H1 (cell line): ENCODE measurements around the gene CMYA5. TPM values are rescaled to one million over a fixed set of nuclear protein-coding genes. Genes with fewer than 3 reads are reported as not detected.

Source experiments
- CTCF ChIA-PET: fragments of 300-600 bp; sonication (Branson Sonifier 250); formaldehyde crosslinking; loops from one replicate; lab custom pipeline; 2021; ENCODE audit not compliant: partially characterized antibody; lab: Charles Lee
- POLR2A ChIA-PET: fragments of 300-600 bp; sonication (Branson Sonifier 250); formaldehyde crosslinking; loops from one replicate; lab custom pipeline; 2021; ENCODE audit warnings: inconsistent platforms; ENCODE audit not compliant: partially characterized antibody; lab: Charles Lee
- DNase-seq, 2 experiments: peaks; one replicate each; pipeline versions ENCODE4 v3.0.0 to v3.0.0-alpha.2; 2010 to 2022; ENCODE audit warnings: low spot score in 2 of 2, low read depth in 1 of 2, mixed read lengths in 1 of 2
- FAIRE-seq: peaks from 2 replicates; lab custom pipeline; 2011; peaks lifted over from hg19 to GRCh38; lab: Jason Lieb, UNC
- H2AFZ ChIP-seq: 2 replicates; pipeline ENCODE4 v1.8.1; 2012; ENCODE audit warnings: low read length, inconsistent platforms
- H2AK5ac ChIP-seq: 2 replicates; pipeline ENCODE4 v1.6.1; 2013; ENCODE audit warnings: low read depth, low read length
- H2BK120ac ChIP-seq: replicated peaks from 2 replicates; pipeline ENCODE3; 2013; ENCODE audit warnings: low read depth, low read length, inconsistent platforms
- H2BK12ac ChIP-seq: 2 replicates; pipeline ENCODE4 v1.6.1; 2013; ENCODE audit warnings: low read depth, low read length
- H2BK15ac ChIP-seq: 2 replicates; pipeline ENCODE4 v1.6.1; 2013; ENCODE audit warnings: low read length
- H2BK20ac ChIP-seq: 2 replicates; pipeline ENCODE4 v1.6.1; 2013; ENCODE audit warnings: low read length
- H2BK5ac ChIP-seq: 2 replicates; pipeline ENCODE4 v1.6.1; 2013; ENCODE audit warnings: low read depth, low read length
- H3K14ac ChIP-seq: 2 replicates; pipeline ENCODE4 v1.6.1; 2013; ENCODE audit warnings: inconsistent platforms; ENCODE audit not compliant: insufficient read length
- H3K18ac ChIP-seq: 2 replicates; pipeline ENCODE4 v1.6.1; 2013; ENCODE audit warnings: low read length; ENCODE audit errors: extremely low read depth
- H3K23ac ChIP-seq: 2 replicates; pipeline ENCODE4 v1.6.1; 2013; ENCODE audit warnings: inconsistent platforms; ENCODE audit not compliant: insufficient read length
- H3K23me2 ChIP-seq: 2 replicates; pipeline ENCODE4 v1.6.1; 2013; ENCODE audit warnings: low read depth, low read length
- H3K27ac ChIP-seq: 2 replicates; pipeline ENCODE4 v1.6.1; 2011; ENCODE audit warnings: low read depth, low read length, inconsistent platforms
- H3K27me3 ChIP-seq, 4 experiments: replicated peaks in 1 of 4; 1 replicate in 1 of 4; 2 replicates in 3 of 4; pipeline versions ENCODE4 v1.6.1 to v1.8.1; 2011 to 2013; ENCODE audit warnings: low read length in 3 of 4, mild to moderate bottlenecking in 3 of 4, inconsistent platforms in 2 of 4, mixed read lengths in 2 of 4, moderate library complexity in 1 of 4; ENCODE audit not compliant: control insufficient read depth in 3 of 4, insufficient read depth in 3 of 4; ENCODE audit errors: extremely low read depth in 1 of 4
- H3K36me3 ChIP-seq, 4 experiments: 2 replicates each; pipeline versions ENCODE4 v1.6.1 to v1.8.1; 2011 to 2013; ENCODE audit warnings: mild to moderate bottlenecking in 4 of 4, low read length in 3 of 4, moderate library complexity in 2 of 4, control low read depth in 1 of 4, inconsistent platforms in 1 of 4; ENCODE audit not compliant: insufficient read depth in 4 of 4, control insufficient read depth in 2 of 4
- H3K4ac ChIP-seq: replicated peaks from 2 replicates; pipeline ENCODE3; 2013; ENCODE audit warnings: low read length, low read depth, mixed read lengths, inconsistent platforms; ENCODE audit not compliant: insufficient read length
- H3K4me1 ChIP-seq, 4 experiments: replicated peaks in 1 of 4; 1 replicate in 1 of 4; 2 replicates in 3 of 4; pipeline versions ENCODE4 v1.6.1 to v1.8.1; 2011 to 2013; ENCODE audit warnings: low read length in 3 of 4, inconsistent platforms in 2 of 4, mixed read lengths in 1 of 4; ENCODE audit not compliant: insufficient read depth in 4 of 4, control insufficient read depth in 3 of 4
- H3K4me2 ChIP-seq, 2 experiments: 2 replicates each; pipeline versions ENCODE4 v1.6.1 to v1.8.1; 2011 to 2013; ENCODE audit warnings: low read depth in 2 of 2, low read length in 2 of 2, control low read depth in 1 of 2, inconsistent platforms in 1 of 2, mild to moderate bottlenecking in 1 of 2; ENCODE audit not compliant: insufficient read depth in 1 of 2
- H3K4me3 ChIP-seq, 4 experiments: fragments of 200-600, 300-600 bp in 1 of 4; sonication (generic), shearing (Covaris generic), sonication (Bioruptor Twin) in 1 of 4; 2 replicates each; pipeline versions ENCODE4 v1.5.1 to v1.8.1; 2011 to 2016; ENCODE audit warnings: low read length in 4 of 4, low read depth in 3 of 4, control low read depth in 2 of 4, inconsistent platforms in 2 of 4, mild to moderate bottlenecking in 2 of 4, mixed read lengths in 1 of 4, moderate library complexity in 1 of 4; ENCODE audit not compliant: insufficient read depth in 2 of 4; ENCODE audit errors: extremely low read depth in 1 of 4
- H3K56ac ChIP-seq: replicated peaks from 2 replicates; pipeline ENCODE3; 2013; ENCODE audit warnings: low read depth, mild to moderate bottlenecking, mixed read lengths, low read length, inconsistent platforms; ENCODE audit not compliant: insufficient read length
- H3K79me1 ChIP-seq: 2 replicates; pipeline ENCODE4 v1.6.1; 2013; ENCODE audit warnings: low read depth, low read length, control low read depth
- H3K79me2 ChIP-seq, 2 experiments: 2 replicates each; pipeline versions ENCODE4 v1.6.1 to v1.8.1; 2012 to 2013; ENCODE audit warnings: low read length in 2 of 2, mild to moderate bottlenecking in 2 of 2, inconsistent platforms in 1 of 2; ENCODE audit not compliant: insufficient read depth in 2 of 2, control insufficient read depth in 1 of 2
- H3K9ac ChIP-seq, 4 experiments: replicated peaks in 1 of 4; 1 replicate in 1 of 4; 2 replicates in 3 of 4; pipeline versions ENCODE4 v1.6.1 to v1.8.1; 2011 to 2013; ENCODE audit warnings: low read depth in 3 of 4, low read length in 3 of 4, control low read depth in 2 of 4, mild to moderate bottlenecking in 2 of 4, moderate library complexity in 2 of 4, inconsistent platforms in 1 of 4; ENCODE audit errors: extremely low read depth in 1 of 4
- H3K9me3 ChIP-seq, 2 experiments: 2 replicates each; pipeline versions ENCODE4 v1.6.1 to v1.8.1; 2012 to 2013; ENCODE audit warnings: mild to moderate bottlenecking in 2 of 2, moderate library complexity in 2 of 2, control low read depth in 1 of 2, inconsistent platforms in 1 of 2, low read depth in 1 of 2, low read length in 1 of 2, mixed read lengths in 1 of 2; ENCODE audit not compliant: insufficient read depth in 2 of 2
- H4K20me1 ChIP-seq, 2 experiments: replicated peaks in 1 of 2; 2 replicates each; pipeline versions ENCODE3 to v1.8.1; 2011 to 2013; ENCODE audit warnings: inconsistent platforms in 2 of 2, low read length in 2 of 2, mild to moderate bottlenecking in 1 of 2; ENCODE audit not compliant: insufficient read depth in 2 of 2, control insufficient read depth in 1 of 2
- H4K5ac ChIP-seq: 2 replicates; pipeline ENCODE4 v1.6.1; 2013; ENCODE audit warnings: low read length, low read depth, mixed read lengths, inconsistent platforms; ENCODE audit not compliant: insufficient read length
- H4K8ac ChIP-seq: 2 replicates; pipeline ENCODE4 v1.8.0; 2013; ENCODE audit warnings: mild to moderate bottlenecking, moderate library complexity, low read length, inconsistent platforms; ENCODE audit not compliant: insufficient read depth; ENCODE audit errors: extremely low read depth
- H4K91ac ChIP-seq: replicated peaks from 2 replicates; pipeline ENCODE3; 2013; ENCODE audit warnings: low read length, mixed read lengths, inconsistent platforms; ENCODE audit not compliant: insufficient read length
- BRCA1 ChIP-seq: IDR thresholded peaks from 2 replicates; pipeline ENCODE4 v1.6.1; 2012; ENCODE audit warnings: low read depth, low read length, improper control_type of control experiment
- EGR1 ChIP-seq: IDR thresholded peaks from 2 replicates; pipeline ENCODE4 v1.6.1; 2011; ENCODE audit warnings: low read depth, low read length, borderline replicate concordance
- EP300 ChIP-seq, 2 experiments: IDR thresholded peaks; 1 replicate in 1 of 2; 2 replicates in 1 of 2; pipeline ENCODE4 v1.6.1; 2011 to 2012; ENCODE audit warnings: low read depth in 2 of 2, low read length in 2 of 2, mild to moderate bottlenecking in 2 of 2, borderline replicate concordance in 1 of 2, inconsistent platforms in 1 of 2, moderate library complexity in 1 of 2
- EZH2 ChIP-seq: fragments of 200-600 bp; sonication (generic); IDR thresholded peaks from 2 replicates; pipeline ENCODE4 v1.7.1; 2012; ENCODE audit warnings: low read depth, mild to moderate bottlenecking, moderate library complexity, low read length, inconsistent platforms; ENCODE audit not compliant: severe bottlenecking
- JUN ChIP-seq: IDR thresholded peaks from 2 replicates; pipeline ENCODE4 v1.6.1; 2011; ENCODE audit warnings: low read depth, mild to moderate bottlenecking, improper control_type of control experiment, low read length
- KDM5A ChIP-seq: fragments of 200-600 bp; IDR thresholded peaks from 2 replicates; pipeline ENCODE4 v1.7.1; 2012; ENCODE audit warnings: mild to moderate bottlenecking, low read length, inconsistent platforms, mixed read lengths
- MAFK ChIP-seq: IDR thresholded peaks from 2 replicates; pipeline ENCODE4 v1.6.1; 2012; ENCODE audit warnings: low read depth, mild to moderate bottlenecking, improper control_type of control experiment, low read length
- POLR2A ChIP-seq, 2 experiments: IDR thresholded peaks; 1 replicate in 1 of 2; 2 replicates in 1 of 2; pipeline ENCODE4 v1.6.1; 2011; ENCODE audit warnings: low read depth in 2 of 2, low read length in 2 of 2, mild to moderate bottlenecking in 2 of 2; ENCODE audit errors: control extremely low read depth in 1 of 2
- RFX5 ChIP-seq: IDR thresholded peaks from 2 replicates; pipeline ENCODE4 v1.6.1; 2011; ENCODE audit warnings: low read depth, low read length, improper control_type of control experiment, borderline replicate concordance
- SRF ChIP-seq: IDR thresholded peaks from 2 replicates; pipeline ENCODE4 v1.6.1; 2011; ENCODE audit warnings: mild to moderate bottlenecking, low read depth, low read length, moderate library complexity
- TCF12 ChIP-seq: IDR thresholded peaks from 2 replicates; pipeline ENCODE4 v1.6.1; 2011; ENCODE audit warnings: low read depth, mild to moderate bottlenecking, low read length
- ZNF274 ChIP-seq: IDR thresholded peaks from 2 replicates; pipeline ENCODE4 v1.7.0; 2012; ENCODE audit warnings: low read length, borderline replicate concordance; ENCODE audit errors: extremely low read depth
- WGBS, 2 experiments: shearing (Covaris generic) in 1 of 2; methylation state at CpG; one replicate each; pipeline versions ENCODE4 v1.1.6 to v1.1.7; 2013 to 2015; ENCODE audit warnings: low lambda C conversion rate in 2 of 2, mixed read lengths in 2 of 2, inconsistent platforms in 1 of 2, low coverage in 1 of 2, missing lambda C conversion rate in 1 of 2; ENCODE audit not compliant: insufficient replicate concordance in 2 of 2, insufficient coverage in 1 of 2, insufficient read length in 1 of 2; ENCODE audit errors: extremely low coverage in 1 of 2, missing lambda C conversion rate in 1 of 2; 5-methylcytosine and 5-hydroxymethylcytosine counted together
- polyA plus RNA-seq, 7 experiments: library from polyadenylated mRNA; depleted of rRNA in 3 of 7; stranded (reverse) in 5 of 7; unstranded in 2 of 7; fragments of >200 nt in 5 of 7; fragments of 200-250 nt in 2 of 7; gene quantifications; 1 replicate in 5 of 7; 2 replicates in 1 of 7; 4 replicates in 1 of 7; pipeline versions ENCODE4 v1.2.1 to v1.2.3, GENCODE V29; 2011 to 2013; ENCODE audit warnings: missing spikeins in 2 of 7, mixed read lengths in 2 of 7
- total RNA-seq: library from RNA; stranded (reverse); fragmentation: NEBNext Ultra II Directional; extraction: Animal tissue kit (Norgen Biotek cat#: 25700); gene quantifications from 2 replicates; pipeline ENCODE4 v1.2.1, GENCODE V29; 2021
- TF ChIP-seq, protein P1 (sequence below): IDR thresholded peaks from 2 replicates; pipeline ENCODE4 v1.6.1; 2012; ENCODE audit warnings: inconsistent platforms
- TF ChIP-seq, protein P2 (sequence below): IDR thresholded peaks from 2 replicates; pipeline ENCODE4 v1.6.1; 2012; ENCODE audit warnings: low read length, inconsistent platforms

CMYA5 gene
- total and polyA plus RNA-seq, 2 of the 8 experiments (the other 6 are each of a cell fraction or from before 2014, with no cell fraction given), result 0.88 to 0.95 TPM

DNA sequence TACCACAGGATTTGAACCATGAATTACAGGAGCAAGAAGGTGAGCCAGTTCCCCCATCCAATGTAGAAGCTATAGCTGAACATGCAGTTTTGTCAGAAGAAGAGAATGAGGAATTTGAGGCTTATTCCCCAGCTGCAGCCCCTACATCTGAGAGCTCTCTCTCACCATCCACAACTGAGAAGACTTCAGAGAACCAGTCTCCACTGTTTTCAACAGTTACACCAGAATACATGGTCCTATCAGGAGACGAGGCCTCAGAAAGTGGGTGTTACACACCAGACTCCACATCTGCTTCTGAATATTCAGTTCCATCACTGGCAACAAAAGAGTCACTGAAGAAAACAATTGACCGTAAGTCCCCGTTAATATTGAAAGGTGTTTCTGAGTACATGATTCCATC is 40.9 kb downstream of the CMYA5 start:
- Histone ChIP-seq H2AK5ac (no peak overlapping the region), H3K23me2 (no peaks in the 10 kb centered on the region), H3K36me3 (no peaks in the 10 kb centered on the region), H3K4me3 (no peak overlapping the region), H3K79me1 (no peaks in the 10 kb centered on the region), H3K14ac (no peak overlapping the region), H2BK12ac (no peak overlapping the region), H4K91ac (no peak overlapping the region), H3K4me2 (no peak overlapping the region), H4K20me1 (no peaks in the 10 kb centered on the region), H2BK15ac (no peak overlapping the region), H3K4ac (no peak overlapping the region), H2BK5ac (no peak overlapping the region), H4K8ac (no peak overlapping the region), H2BK20ac (no peak overlapping the region), H3K4me1 (no peaks in the 10 kb centered on the region), H2AFZ (no peak overlapping the region), H3K9ac (no peak overlapping the region), H3K79me2 (no peaks in the 10 kb centered on the region), H3K9me3 (no peaks in the 10 kb centered on the region), H3K27me3 (no peaks in the 10 kb centered on the region), H3K23ac (no peak overlapping the region), H3K18ac (no peak overlapping the region), H4K5ac (no peak overlapping the region), H3K27ac (no peak overlapping the region), H3K56ac (no peak overlapping the region), H2BK120ac (no peak overlapping the region)
- 98% methylated on average over 3 of the region's 3 CpGs; no CpG with 5 or more reads in 1 of the 2 experiments for WGBS, 2 experiments
- POLR2A ChIA-PET, result no interaction called here
- no peak for DNase-seq
- CTCF ChIA-PET, result no interaction called here
- no peak for FAIRE-seq
- no peak for TF ChIP-seq RFX5
- no peak for TF ChIP-seq ZNF274
- TF ChIP-seq, protein P1, sequence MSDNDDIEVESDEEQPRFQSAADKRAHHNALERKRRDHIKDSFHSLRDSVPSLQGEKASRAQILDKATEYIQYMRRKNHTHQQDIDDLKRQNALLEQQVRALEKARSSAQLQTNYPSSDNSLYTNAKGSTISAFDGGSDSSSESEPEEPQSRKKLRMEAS, result no peak
- no peak for TF ChIP-seq POLR2A (IDR thresholded peaks at IDR 0.05; ENCODE audit: control extremely low read depth in 1 of 2, low read depth in 2 of 2, low read length in 2 of 2)
- no peak for TF ChIP-seq EZH2
- TF ChIP-seq SRF, result no peak
- TF ChIP-seq KDM5A, result no peak
- no peak for TF ChIP-seq TCF12
- no peak for TF ChIP-seq MAFK
- TF ChIP-seq JUN, result no peak
- TF ChIP-seq, protein P2, sequence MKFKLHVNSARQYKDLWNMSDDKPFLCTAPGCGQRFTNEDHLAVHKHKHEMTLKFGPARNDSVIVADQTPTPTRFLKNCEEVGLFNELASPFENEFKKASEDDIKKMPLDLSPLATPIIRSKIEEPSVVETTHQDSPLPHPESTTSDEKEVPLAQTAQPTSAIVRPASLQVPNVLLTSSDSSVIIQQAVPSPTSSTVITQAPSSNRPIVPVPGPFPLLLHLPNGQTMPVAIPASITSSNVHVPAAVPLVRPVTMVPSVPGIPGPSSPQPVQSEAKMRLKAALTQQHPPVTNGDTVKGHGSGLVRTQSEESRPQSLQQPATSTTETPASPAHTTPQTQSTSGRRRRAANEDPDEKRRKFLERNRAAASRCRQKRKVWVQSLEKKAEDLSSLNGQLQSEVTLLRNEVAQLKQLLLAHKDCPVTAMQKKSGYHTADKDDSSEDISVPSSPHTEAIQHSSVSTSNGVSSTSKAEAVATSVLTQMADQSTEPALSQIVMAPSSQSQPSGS, result no peak
- no peak for TF ChIP-seq BRCA1
- TF ChIP-seq EP300 (IDR thresholded peaks at IDR 0.05; ENCODE audit: borderline replicate concordance in 1 of 2, low read depth in 2 of 2, low read length in 2 of 2), result no peak
- TF ChIP-seq EGR1, result no peak
